GM21529 (cell line): Measurements from ENCODE around the gene SEMA7A.
A peak's percentile ranks its signal among the peaks of the same experiment; 100 is the strongest.

Experiments used
- ATAC-seq: cut with Tn5 transposase; IDR thresholded peaks from one replicate; pipeline ENCODE4 v1.9.1; 2021; ENCODE audit not compliant: unreplicated experiment

Gene SEMA7A

DNA sequence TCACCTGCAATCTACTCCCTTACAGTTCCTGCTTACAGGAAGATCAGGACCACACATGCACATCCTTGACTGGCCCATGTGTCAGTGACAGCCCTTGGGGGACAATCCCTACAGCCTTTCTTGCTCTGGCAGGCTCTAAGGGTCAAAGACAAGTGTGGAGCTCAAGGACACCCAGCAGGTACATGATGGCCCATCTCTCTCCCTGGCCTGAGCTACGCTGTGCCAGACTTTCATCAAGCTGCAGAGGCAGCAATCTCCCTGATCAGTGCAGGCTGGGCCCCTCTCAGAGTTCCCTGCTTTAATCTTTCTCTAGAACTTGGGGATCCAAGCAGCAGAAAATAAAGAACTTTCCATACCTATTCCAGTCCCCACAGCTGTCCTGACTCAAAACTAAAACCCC is 2.6 kb downstream of the SEMA7A start:
- no peak for ATAC-seq

DNA sequence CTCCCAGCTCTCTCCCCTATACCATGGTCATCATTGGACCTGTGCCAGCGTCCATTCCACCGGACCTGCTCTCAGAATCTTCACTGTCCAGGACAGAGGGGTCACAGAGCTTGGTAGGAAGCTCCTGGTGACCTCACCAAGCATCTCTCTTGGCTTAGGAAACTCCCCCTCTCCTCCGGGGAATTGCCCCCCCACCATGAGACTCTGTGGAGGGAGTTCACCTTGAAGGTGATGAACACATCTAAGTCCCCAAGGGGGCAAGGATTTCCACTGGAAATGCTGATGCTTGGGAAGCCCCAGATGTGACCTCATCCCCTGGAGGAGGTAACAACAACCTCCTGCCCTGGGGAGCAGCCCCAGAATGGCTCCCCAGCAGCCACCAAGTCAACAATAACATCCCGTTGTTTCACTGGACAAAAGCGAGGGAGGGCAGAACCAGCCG is 3.2 kb downstream of the SEMA7A start:
- ATAC-seq, result no peak

DNA sequence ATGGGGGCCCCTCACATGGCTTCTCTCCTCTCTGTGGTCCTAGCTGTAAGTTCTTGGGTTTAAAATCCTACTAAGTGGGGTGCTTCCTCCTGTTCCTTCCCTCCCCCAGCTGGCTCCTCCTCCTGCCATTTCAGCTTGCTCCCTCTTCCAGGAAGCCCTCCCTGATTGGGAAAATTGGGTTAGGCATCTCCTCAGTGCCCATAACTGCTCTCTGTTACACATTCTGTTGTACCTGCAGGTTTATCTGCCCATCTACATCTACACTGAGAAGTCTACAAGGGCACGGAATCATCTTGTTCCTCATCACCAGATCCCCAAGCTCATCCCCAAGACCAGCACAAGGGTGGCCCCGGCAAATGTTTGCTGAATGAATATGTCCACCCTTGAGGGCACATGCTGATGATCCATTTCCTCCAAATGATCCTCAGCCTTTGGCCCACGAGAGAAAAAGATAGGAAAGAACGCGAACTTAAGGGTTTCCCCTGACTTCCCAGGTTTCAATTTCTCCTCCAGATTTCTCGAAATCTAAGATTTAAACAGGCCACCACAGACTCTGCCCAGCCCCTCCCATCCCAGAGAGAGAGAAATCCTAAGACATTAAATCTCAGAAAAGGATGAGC is 3.9 kb downstream of the SEMA7A start:
- ATAC-seq, result no peak

DNA sequence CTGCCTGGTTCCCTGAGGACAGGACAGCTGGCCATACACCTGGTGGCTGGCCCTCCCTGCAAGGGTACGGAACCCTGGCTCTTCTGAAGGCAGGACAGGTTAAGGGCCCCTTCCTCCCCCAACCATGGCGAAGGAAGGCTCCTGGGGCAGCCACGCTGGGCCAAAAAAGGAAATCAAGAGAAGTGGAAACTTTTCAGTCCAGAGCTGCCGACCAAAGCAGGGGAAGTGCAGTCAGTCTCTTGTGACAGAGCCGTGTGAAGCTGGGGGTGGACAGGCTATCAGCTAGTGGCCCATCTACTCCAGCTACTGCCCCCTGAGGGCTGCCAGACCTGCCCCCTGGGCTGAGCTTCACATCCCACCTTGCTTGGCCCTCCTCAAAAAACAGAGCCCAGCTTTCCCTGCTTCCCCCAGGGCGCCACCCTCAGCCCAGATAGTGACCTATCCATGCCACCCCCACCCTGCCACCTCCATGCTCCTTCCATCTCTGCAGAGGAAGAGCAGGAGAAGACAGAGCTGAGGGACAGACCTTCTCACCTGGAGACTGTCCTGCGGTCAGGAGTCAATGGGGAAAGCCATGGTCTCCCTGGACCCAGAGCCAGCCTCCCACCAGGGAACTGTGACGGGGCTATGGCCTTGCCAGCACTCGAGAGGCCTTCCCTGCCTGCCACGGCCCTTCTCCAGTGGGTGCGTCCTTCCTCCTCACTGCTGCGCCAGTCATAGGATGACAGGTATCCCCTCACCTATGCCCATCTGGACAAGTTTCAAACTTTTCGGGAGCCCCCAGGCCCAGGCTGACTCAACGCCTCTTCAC is 4.6 kb downstream of the SEMA7A start:
- ATAC-seq, result no peak

DNA sequence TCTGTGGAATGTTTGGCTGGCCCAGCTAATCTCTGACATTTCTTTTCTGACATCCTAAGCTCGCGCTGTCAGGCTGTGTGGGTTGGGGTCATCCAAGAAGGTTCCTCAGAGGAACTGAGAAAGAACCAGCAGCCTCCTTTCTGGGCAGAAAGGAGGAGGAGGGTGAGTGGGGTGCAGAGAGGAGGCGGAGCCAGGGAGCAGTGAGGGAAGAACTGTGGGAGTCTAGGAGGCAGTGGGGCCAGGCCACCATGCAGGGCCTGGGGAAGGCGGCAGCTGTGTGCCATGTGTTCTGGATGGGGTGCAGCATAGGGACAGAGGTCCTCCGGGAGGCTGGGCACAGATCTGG is 5.3 kb downstream of the SEMA7A start:
- ATAC-seq, result peak; percentile 40

DNA sequence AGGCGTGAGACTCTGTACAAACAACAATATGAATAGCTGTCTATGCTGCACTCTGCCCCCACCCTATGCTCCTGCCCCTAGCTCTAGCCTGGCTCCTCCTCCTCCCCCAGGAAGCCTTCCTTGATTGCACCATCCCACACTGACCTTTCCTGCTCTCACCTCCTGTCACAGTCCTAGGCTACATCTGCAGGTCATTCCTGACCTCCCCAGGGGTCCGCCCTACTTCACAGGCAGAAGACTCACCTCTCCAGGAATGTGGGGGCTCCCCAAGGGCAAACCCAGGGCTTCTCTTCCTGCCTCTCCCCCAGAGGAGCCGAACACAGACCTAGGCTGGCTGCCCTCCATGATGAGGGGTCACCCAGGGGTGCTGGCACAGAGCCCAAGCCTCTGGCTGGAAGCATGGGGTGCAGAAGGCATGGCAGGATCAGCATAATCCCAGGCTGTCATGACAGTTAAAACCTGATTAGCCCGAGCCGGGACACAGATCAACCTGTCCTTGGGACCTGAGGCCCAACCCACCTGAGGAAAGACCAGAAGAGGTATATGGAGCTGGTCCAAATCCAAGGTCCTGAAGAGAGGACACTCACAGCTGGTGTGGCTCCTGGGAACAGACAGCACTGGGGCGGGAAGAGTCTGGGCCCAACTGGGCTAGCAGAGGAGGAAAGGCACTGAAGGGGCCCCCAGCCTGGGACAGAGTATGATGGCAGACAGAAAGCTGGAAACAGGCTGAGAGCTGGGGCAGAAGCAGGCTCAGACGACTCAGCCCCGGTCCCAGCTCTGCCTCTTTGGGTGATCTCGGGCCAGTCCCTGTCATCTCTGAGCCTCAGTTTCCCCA is 5.9 kb downstream of the SEMA7A start:
- no peak for ATAC-seq

DNA sequence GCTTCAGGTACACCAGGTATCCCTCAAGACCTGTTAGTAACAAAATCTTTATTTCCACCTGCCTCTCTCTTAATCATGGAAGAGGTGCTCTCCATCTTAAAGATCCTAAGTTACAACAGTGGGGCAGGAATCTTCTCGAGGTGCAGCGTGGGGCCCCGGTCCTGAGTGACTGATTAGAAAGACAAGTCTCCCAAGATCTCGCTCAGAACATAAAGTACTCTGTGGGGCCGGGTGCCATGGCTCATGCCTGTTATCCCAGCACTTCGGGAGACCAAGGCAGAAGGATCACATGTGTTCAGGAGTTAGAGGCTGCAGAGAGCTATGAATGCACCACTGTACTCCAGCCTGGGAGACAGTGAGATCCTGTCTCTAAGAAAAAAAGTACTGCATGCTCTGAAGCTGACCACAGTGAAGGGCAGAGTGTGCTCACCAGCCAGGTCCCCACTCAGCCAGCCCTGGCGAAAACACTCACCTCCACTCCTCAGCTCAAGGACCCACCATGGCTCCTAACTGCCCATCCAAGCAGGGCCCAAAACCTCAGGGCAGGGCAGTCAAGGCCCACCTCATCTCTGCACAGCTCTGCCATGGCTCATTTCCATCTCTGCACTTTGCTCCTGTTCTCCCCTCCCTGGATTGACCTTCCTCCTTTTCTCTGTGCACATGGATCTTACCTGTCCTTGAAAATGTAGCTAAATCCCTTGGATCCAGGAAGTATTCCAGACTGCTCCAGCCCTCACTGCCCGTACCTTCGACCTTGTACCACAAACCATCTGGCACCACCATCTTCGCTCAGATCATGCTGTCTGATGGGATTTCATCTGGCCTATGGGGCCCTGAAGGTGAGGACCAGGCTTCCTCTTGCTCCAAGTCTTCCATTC is 7.1 kb downstream of the SEMA7A start:
- ATAC-seq, result no peak

DNA sequence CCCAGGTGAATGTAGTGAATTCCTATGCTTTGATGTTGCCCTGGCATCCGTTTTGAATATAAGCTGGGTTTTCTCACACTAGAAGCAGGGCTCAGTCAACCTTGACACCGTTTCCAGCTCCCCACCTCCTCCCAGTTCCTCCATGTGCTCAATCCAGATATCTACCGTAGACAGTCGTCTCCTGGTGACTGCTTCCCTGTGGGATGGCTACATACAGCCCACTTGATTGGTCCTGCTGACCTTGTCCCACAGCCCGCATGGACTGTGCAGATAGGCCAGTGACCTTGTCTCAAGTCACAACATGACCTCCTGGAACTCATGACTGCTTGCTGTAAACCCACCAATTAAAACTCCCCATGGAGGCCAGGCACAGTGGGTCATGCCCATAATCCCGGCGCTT is 8.1 kb downstream of the SEMA7A start:
- ATAC-seq, result no peak

DNA sequence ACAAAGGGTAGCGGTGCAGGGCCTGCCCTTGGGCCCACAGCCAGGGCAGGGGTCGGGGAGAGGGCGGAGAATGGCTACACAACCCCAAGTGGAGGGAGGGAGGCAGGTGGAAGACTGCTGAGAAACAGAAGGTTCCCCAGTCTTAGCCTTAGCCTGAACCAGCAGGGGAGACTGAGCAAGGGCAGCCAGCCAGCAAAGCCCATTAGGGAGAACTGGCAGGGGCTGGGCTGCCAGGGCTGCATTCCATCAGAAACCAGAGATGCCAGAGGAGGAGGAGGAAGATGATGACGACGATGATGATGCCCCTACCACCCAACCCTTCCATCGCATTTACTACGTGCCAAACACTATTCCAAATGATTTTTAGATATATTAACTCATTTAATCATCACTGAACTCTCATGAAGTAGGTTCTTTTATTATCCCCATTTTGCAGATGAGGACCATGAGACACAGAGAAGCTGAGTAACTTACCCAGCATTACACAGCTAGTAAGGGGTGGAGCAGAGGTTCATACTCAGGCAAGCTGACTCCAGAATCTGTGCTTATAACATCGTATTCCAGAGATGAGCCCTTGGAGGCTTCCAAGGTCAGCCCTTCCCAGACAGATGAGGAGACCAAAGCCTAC is 8.7 kb downstream of the SEMA7A start:
- ATAC-seq, result no peak

DNA sequence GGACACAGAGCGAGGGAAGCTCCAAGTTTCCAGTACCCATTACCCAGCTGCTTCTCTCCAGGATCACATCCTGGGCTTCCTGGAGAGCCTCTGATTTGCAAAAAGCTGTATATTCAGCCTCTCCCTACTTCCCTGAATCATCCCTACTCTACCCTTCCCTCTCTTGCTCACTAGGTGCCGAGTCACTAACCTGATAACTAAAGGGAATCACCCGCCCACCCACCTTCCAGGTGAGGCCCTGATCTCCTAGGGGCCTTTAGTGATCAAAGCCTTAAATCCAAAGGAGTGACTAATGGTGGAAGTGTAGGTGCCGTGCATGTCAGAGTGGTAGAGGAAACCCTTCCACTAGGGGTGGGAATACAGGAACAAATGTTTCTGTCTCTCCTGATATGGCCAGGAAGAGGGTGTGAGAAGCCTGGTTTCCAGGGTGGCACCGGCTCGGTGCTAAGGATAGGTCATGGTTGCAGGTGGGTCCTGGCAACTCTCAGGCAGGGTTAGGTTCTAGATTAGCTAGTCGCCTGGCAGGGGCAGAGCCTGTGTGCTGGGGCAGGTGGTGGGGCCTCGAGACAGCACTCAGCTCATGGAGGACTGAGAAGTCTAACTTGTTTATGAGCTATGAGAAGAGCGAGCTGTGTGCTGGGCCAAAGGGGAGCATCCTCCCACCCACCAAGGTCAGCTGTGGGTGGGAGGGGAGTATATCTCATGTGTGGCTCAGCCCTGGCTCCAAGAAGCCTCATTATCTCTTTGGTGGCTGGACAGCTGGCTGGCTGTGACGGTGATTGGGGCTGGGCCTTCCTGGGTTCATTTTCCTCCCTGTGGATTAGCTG is 10.1 kb downstream of the SEMA7A start:
- ATAC-seq, result no peak

DNA sequence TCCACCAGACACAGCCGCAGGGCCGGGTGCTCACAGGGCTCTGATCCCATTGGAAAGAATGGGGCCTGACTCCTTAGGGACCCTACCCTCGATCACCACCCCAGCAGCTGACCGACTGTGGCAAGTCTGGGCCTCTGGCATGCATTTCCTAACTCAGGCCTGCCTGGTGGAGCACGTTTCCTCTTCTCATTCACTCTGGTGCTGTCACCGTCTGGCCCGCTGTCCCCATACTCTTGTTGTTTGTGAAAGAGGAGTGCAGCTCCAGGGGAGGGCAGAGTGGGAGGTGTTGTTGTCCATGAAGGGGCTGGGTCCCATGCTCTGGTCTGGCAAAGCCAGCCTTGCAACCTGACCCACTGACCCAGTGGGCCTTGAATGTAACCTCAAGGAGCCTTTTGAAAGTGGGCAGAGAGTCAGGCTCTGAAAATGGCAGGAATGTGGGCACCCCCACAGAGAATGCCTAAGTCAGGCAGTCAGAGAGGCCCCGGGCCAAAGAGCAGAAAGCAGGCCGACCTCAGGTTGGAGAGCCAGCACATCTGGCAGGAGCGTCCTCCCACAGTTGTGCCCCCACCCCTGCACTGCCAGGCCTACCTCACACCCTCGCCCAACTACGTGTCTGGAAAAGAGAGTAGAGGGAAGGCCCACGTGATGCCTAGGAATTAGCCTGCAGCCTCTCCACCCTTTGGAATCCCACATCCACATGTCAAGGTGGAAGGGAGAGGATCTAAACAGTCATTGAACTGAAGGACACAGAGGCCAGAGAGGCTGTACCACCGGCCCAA is 10.9 kb downstream of the SEMA7A start:
- no peak for ATAC-seq

DNA sequence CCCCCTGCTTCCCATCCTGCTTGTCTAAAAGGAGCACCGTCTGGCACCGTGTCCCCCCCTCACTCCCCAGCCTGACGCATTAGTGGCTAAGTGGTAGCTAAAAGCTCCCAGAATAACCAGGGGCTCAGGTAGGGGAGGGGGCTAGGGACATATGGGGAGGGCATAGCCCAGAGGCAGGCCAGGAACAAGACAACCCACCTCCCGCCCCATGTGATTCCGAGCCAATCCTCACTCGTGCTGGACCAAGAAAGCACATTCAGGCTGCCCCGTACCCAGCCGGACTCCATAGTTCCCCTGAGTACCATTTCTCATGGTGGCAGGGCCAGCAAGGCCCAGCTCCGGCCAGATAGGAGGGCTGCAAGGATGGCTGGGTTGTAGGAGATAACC is 11.5 kb downstream of the SEMA7A start:
- no peak for ATAC-seq

DNA sequence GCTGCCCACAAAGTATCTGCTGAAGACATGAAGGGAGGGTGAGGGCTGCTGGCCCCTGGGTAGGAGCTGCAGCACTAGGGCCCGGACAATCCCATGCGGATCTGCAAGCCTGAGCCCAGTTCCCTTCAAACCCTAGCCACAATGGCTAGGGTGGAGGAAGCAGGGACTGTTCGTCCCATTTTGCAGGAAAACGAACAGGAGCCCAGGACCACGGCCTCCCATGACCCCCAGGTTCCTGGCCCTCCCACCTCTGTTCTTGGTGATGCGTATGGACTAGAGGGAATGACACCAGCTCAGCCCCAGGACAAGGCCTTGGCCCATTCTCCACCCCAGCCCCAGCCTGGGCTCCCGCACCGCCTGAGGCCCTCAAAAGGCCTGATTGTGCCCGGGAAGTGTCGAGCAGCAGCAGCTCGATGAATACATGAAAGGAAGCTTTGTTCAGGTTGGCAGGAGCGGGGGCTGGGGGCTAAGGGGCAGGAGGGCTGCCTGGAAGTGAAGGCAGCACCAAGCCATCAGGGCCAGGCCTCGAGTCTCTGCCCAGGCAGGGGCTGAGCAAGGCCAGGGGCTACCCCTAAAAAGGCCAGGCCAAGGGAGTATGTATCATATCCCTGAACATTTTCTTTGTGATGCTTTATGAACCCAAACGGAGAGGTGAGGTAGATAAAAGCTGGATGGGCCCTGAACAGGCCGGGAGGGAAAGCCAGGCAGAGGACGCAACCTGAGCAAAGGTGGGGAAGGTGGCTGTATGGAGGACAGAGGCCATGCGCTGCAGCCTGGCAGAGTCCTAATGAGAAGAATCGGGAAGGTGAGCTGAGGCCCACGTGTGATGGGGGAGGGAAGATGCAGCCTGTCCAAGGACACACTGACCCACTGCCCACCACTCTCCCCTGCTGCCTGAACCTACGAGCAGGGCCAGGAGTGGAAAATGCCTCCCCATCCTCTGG is 12.2 kb downstream of the SEMA7A start:
- no peak for ATAC-seq

DNA sequence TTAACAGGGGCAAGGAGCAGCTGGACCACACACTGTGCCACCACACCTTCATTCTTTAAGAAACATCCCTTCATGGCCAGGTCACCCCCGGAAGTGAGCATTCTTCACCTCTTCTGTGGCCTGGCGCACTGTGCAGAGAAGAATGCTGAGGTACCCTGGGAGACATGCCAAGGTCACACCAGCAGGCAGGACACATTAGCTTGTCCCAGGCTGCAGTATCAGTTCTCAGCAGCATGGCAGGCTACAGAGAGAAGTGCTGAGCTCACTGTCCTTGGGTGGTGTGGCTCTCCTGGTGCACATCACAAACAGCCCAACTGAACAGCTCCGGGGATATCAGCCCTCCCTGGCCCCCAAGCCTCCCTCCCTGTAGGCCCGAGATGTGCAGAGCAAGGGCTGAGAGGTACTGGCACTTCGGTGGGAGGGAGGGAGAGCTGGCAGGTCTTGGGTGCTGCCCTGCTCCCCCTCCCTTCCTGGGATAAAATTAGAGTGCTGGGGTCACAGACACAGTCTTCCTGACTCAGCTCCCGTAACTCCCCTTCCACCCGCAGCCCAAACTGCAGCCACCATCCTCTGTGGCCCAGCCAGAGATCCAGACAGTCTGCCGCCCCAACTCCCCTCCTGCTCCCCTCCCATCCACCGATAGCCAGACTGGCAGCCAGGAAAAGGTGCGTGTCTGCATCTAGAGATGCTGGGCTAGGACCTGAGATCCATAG is 13.4 kb downstream of the SEMA7A start:
- no peak for ATAC-seq

DNA sequence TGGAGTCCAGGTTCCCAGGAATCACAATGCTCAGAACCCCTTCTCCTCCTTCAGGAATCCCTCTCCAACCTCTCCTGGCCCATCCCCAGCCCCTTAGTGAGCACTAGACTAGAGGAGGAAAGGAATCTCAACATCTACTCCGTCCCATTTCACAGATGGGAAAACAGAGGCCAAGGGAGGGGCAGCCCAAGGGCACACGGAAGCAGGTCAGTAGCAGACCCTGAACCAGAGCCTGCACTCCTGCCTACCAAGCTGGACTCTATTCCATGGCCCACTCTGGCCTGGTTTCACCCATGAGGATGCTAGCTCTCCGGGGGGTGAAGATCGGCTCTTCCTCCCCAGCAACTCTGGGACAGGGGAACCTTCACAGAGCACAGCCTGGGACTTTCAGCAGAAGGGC is 14.3 kb downstream of the SEMA7A start:
- ATAC-seq, result no peak

DNA sequence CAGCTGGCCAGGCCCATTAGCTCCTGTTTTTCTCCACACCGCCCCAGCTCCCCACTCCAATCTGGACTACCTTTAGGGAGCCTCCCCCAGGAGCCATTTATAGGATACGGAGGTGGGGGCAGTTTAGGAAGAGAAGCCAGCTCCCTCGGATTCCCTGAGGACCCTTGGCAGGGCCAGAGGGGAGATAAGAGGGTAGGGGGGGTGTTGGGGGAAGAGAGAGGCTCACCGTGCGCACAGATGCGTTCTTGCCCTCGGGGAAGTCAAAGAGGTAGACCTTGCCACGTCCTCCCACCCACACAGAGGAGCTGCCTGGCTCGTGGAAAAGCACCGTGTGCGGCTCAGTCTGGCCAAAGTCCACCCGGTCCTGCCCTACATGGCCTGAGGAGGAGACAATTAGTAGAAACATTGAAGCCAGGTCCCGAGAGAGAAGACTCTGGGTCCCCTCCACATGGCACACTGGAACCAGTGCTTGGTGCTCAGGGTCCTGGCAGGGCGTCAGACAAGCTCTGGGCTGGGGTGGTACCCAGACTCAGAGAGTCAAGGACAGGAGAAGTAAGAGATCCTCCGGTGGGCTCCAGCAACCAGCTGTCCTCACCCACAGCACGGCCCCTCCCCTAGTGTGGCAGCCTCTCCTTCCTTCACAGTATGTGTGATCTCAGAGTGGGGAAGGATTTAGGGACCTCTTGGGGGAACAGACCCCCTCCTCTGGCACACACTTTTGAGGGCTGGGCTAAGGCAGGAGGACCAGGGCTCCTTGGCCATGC is 15.0 kb downstream of the SEMA7A start:
- no peak for ATAC-seq
